ENCODE results near the gene ATP10A.
"Not testable (repeated sequence)": the region's sequence is repeated elsewhere in the genome, so short reads cannot be mapped to it uniquely, and the experiment has no call there.

The ATP10A gene

GRCh38 chr15:25883463-25884259, 20.5 kb upstream of the ATP10A start:
- no peak for DNase-seq

GRCh38 chr15:25882466-25882865, 19.3 kb upstream of the ATP10A start:
- DNase-seq, result no peak

- not testable (repeated sequence) for DNase-seq
Observed at GRCh38 chr15:25880877-25881276, 17.8 kb upstream of the ATP10A start.

- DNase-seq, result no peak
Observed at GRCh38 chr15:25880411-25880810, 17.3 kb upstream of the ATP10A start.

GRCh38 chr15:25879438-25879837, 16.3 kb upstream of the ATP10A start:
- no peak for DNase-seq

GRCh38 chr15:25877681-25878080, 14.6 kb upstream of the ATP10A start:
- no peak for DNase-seq

- DNase-seq, result no peak
Observed at GRCh38 chr15:25876231-25877140, 13.4 kb upstream of the ATP10A start.

- peak in 1 of 3 donors; percentile 30 for DNase-seq
Observed at GRCh38 chr15:25875566-25875965, 12.4 kb upstream of the ATP10A start.

GRCh38 chr15:25874379-25874778, 11.3 kb upstream of the ATP10A start:
- no peak for DNase-seq

GRCh38 chr15:25871403-25871802, 8.3 kb upstream of the ATP10A start:
- no peak for DNase-seq

GRCh38 chr15:25870938-25871337, 7.8 kb upstream of the ATP10A start:
- DNase-seq, result no peak

GRCh38 chr15:25869701-25870100, 6.6 kb upstream of the ATP10A start:
- DNase-seq, result peak; percentile 35 to 54 (median 45)

- no peak for DNase-seq
Observed at GRCh38 chr15:25866874-25867273, 3.7 kb upstream of the ATP10A start.

GRCh38 chr15:25866251-25866650, 3.1 kb upstream of the ATP10A start:
- DNase-seq, result no peak

- DNase-seq, result no peak
Observed at GRCh38 chr15:25864966-25865365, 1.8 kb upstream of the ATP10A start.

GRCh38 chr15:25863968-25864580, 947 bp upstream of the ATP10A start:
- no peak for DNase-seq

- DNase-seq, result peak; percentile 29 to 39 (median 31)
Observed at GRCh38 chr15:25862472-25863110, 536 bp downstream of the ATP10A start.

- no peak for DNase-seq
Observed at GRCh38 chr15:25862071-25862471, 1.1 kb downstream of the ATP10A start.

- DNase-seq, result peak in 2 of 3 donors; percentile 19 to 25
Observed at GRCh38 chr15:25860885-25861866, 2.0 kb downstream of the ATP10A start.

GRCh38 chr15:25859838-25860645, 3.1 kb downstream of the ATP10A start:
- DNase-seq, result no peak

Data from suppressor macrophage treated with lipopolysaccharide for 1 hour (primary cell).